ENCODE data around the gene ACBD6.

- no peak for TF ChIP-seq CTCF (IDR thresholded peaks at IDR 0.05; ENCODE audit: insufficient read depth, low read length)
- no peak for TF ChIP-seq POLR2AphosphoS5 (IDR thresholded peaks at IDR 0.05; ENCODE audit: low read depth)
- no peak for TF ChIP-seq SPI1 (IDR thresholded peaks at IDR 0.05; ENCODE audit: borderline replicate concordance, low read depth)
Observed at GRCh38 chr1:180402551-180402950, 99.8 kb downstream of the ACBD6 start.
